ENCODE measurements around the gene PSMA6. TPM values are rescaled to one million over a fixed set of nuclear protein-coding genes. Genes with fewer than 3 reads are reported as not detected.

Gene PSMA6
- total and polyA plus RNA-seq, 2 of the 8 experiments (the other 6 are each of a cell fraction or from before 2014, with no cell fraction given): 180 to 238 TPM

- no peak for TF ChIP-seq CHD7 (IDR thresholded peaks at IDR 0.05; ENCODE audit: insufficient replicate concordance, low read length)
Measured at GRCh38 chr14:35337269-35338255, 45.4 kb downstream of the PSMA6 start (continued).
